Measurements from ENCODE around the gene GNB1L. TPM values are rescaled to one million over a fixed set of nuclear protein-coding genes. Genes with fewer than 3 reads are reported as not detected.

The GNB1L gene
- total and polyA plus RNA-seq, 10 of the 15 experiments (the other 5 are each of a cell fraction or from before 2014, with no cell fraction given): 0.21 to 19.4 (median 6.8) TPM

DNA sequence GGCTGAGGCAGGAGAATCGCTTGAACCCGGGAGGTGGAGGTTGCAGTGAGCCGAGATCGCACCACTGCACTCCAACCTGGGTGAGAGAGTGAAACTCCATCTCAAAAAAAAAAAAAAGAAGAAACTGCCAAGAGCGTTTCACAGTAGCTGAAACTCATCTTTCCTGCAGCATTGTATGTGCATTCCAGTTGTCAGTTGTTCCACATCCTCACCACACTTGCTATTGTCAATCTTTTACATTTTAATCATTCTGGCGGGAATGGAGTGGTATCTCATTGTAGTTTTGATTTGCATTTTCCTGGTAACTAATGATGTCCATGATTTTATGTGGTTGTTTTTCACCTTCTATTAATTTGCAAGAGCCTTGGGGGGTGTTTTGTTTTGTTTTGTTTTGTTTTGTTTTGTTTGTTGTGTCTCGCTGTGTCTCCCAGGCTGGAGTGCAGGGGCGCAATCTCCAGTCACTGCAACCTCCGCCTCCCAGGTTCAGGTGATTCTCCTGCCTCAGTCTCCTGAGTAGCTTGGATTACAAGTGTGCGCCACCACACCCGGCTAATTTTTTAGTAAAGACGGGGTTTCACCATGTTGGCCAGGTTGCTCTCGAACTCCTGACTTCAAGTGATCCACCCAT, 8.1 kb upstream of the GNB1L start:
- no peaks in the 10 kb centered on the region for H3K36me3 ChIP-seq (ENCODE audit: control insufficient read depth in 2 of 2, insufficient read depth in 2 of 2, low read length in 1 of 2)
- in situ Hi-C loops (cut with MboI) (no loop called here), intact Hi-C loops (cut with micrococcal nuclease; ENCODE audit: unreplicated experiment) (no loop called here)
- no peak overlapping the region for H2AFZ ChIP-seq (ENCODE audit: control insufficient read depth, low read depth, low read length)
- DNase-seq (ENCODE audit: low read depth, low spot score): no peak
- no peak overlapping the region for H3K27ac ChIP-seq (ENCODE audit: control insufficient read depth, insufficient read depth)
- ChIA-PET POLR2A (no interaction called here), CTCF (no interaction called here), RAD21 (ENCODE audit: unreplicated experiment) (no interaction called here), SMC1A (ENCODE audit: uncharacterized antibody, unreplicated experiment) (no interaction called here)
- TF ChIP-seq, protein P1, sequence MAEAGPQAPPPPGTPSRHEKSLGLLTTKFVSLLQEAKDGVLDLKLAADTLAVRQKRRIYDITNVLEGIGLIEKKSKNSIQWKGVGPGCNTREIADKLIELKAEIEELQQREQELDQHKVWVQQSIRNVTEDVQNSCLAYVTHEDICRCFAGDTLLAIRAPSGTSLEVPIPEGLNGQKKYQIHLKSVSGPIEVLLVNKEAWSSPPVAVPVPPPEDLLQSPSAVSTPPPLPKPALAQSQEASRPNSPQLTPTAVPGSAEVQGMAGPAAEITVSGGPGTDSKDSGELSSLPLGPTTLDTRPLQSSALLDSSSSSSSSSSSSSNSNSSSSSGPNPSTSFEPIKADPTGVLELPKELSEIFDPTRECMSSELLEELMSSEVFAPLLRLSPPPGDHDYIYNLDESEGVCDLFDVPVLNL (IDR thresholded peaks at IDR 0.05; ENCODE audit: low read depth, low read length): no peak
- TF ChIP-seq TBL1XR1 (IDR thresholded peaks at IDR 0.05; ENCODE audit: low read depth, low read length): no peak
- TF ChIP-seq, protein P2, sequence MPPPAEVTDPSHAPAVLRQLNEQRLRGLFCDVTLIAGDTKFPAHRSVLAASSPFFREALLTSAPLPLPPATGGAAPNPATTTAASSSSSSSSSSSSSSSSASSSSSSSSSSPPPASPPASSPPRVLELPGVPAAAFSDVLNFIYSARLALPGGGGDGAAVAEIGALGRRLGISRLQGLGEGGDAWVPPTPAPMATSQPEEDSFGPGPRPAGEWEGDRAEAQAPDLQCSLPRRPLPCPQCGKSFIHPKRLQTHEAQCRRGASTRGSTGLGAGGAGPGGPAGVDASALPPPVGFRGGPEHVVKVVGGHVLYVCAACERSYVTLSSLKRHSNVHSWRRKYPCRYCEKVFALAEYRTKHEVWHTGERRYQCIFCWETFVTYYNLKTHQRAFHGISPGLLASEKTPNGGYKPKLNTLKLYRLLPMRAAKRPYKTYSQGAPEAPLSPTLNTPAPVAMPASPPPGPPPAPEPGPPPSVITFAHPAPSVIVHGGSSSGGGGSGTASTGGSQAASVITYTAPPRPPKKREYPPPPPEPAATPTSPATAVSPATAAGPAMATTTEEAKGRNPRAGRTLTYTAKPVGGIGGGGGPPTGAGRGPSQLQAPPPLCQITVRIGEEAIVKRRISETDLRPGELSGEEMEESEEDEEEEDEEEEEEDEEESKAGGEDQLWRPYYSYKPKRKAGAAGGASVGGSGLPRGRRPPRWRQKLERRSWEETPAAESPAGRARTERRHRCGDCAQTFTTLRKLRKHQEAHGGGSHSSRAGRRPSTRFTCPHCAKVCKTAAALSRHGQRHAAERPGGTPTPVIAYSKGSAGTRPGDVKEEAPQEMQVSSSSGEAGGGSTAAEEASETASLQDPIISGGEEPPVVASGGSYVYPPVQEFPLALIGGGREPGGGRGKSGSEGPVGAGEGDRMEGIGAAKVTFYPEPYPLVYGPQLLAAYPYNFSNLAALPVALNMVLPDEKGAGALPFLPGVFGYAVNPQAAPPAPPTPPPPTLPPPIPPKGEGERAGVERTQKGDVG (CRISPR knock-in tag; IDR thresholded peaks at IDR 0.05): no peak
- no peak for TF ChIP-seq CBFB (IDR thresholded peaks at IDR 0.05; ENCODE audit: low read depth)
- no peak for TF ChIP-seq TARDBP (IDR thresholded peaks at IDR 0.05; ENCODE audit: borderline replicate concordance)
- TF ChIP-seq, protein P3, sequence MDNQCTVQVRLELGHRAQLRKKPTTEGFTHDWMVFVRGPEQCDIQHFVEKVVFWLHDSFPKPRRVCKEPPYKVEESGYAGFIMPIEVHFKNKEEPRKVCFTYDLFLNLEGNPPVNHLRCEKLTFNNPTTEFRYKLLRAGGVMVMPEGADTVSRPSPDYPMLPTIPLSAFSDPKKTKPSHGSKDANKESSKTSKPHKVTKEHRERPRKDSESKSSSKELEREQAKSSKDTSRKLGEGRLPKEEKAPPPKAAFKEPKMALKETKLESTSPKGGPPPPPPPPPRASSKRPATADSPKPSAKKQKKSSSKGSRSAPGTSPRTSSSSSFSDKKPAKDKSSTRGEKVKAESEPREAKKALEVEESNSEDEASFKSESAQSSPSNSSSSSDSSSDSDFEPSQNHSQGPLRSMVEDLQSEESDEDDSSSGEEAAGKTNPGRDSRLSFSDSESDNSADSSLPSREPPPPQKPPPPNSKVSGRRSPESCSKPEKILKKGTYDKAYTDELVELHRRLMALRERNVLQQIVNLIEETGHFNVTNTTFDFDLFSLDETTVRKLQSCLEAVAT (IDR thresholded peaks at IDR 0.05): no peak
- no peak for TF ChIP-seq POLR2A (IDR thresholded peaks at IDR 0.05; ENCODE audit: low read depth, low read length)
- TF ChIP-seq, protein P4, sequence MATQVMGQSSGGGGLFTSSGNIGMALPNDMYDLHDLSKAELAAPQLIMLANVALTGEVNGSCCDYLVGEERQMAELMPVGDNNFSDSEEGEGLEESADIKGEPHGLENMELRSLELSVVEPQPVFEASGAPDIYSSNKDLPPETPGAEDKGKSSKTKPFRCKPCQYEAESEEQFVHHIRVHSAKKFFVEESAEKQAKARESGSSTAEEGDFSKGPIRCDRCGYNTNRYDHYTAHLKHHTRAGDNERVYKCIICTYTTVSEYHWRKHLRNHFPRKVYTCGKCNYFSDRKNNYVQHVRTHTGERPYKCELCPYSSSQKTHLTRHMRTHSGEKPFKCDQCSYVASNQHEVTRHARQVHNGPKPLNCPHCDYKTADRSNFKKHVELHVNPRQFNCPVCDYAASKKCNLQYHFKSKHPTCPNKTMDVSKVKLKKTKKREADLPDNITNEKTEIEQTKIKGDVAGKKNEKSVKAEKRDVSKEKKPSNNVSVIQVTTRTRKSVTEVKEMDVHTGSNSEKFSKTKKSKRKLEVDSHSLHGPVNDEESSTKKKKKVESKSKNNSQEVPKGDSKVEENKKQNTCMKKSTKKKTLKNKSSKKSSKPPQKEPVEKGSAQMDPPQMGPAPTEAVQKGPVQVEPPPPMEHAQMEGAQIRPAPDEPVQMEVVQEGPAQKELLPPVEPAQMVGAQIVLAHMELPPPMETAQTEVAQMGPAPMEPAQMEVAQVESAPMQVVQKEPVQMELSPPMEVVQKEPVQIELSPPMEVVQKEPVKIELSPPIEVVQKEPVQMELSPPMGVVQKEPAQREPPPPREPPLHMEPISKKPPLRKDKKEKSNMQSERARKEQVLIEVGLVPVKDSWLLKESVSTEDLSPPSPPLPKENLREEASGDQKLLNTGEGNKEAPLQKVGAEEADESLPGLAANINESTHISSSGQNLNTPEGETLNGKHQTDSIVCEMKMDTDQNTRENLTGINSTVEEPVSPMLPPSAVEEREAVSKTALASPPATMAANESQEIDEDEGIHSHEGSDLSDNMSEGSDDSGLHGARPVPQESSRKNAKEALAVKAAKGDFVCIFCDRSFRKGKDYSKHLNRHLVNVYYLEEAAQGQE (IDR thresholded peaks at IDR 0.05; ENCODE audit: low read depth, low read length): no peak
- TF ChIP-seq CHD2 (IDR thresholded peaks at IDR 0.05; ENCODE audit: borderline replicate concordance, low read depth, low read length): no peak
- no peak for TF ChIP-seq BACH1 (IDR thresholded peaks at IDR 0.05; ENCODE audit: borderline replicate concordance)
- TF ChIP-seq SMC3 (IDR thresholded peaks at IDR 0.05; ENCODE audit: borderline replicate concordance, low read length): no peak
- TF ChIP-seq HDAC6 (IDR thresholded peaks at IDR 0.05; ENCODE audit: unreplicated experiment): no peak
- TF ChIP-seq ZNF622 (IDR thresholded peaks at IDR 0.05): no peak
- no peak for TF ChIP-seq CBX3 (IDR thresholded peaks at IDR 0.05; ENCODE audit: borderline replicate concordance, low read depth)
- TF ChIP-seq IRF4 (IDR thresholded peaks at IDR 0.05; ENCODE audit: low read depth, low read length): no peak
- TF ChIP-seq RUNX3 (IDR thresholded peaks at IDR 0.05; ENCODE audit: low read length): no peak
- no peaks in the 10 kb centered on the region; the same call in 1 of the 2 replicates for H3K79me2 ChIP-seq (ENCODE audit: control insufficient read depth, insufficient read depth, low read length)
- FAIRE-seq: no peak
- ATAC-seq: no peak
- no peaks in the 10 kb centered on the region for H3K27me3 ChIP-seq (replicated peaks in 1 of 2; ENCODE audit: control insufficient read depth in 2 of 2, insufficient read depth in 2 of 2, low read length in 1 of 2)
- no TSS peak for BruUV-seq (replicated peaks)
- no peak overlapping the region for H3K4me3 ChIP-seq
- 89% methylated on average over 13 of the region's 13 CpGs for WGBS (ENCODE audit: insufficient coverage, insufficient replicate concordance, low lambda C conversion rate, missing lambda C conversion rate)
- no peaks in the 10 kb centered on the region for H3K9me3 ChIP-seq (replicated peaks; ENCODE audit: control insufficient read depth, insufficient read depth, low read length)
- H3K4me2 ChIP-seq (ENCODE audit: control insufficient read depth, insufficient read depth): no peak overlapping the region
- H4K20me1 ChIP-seq (ENCODE audit: control insufficient read depth, insufficient read depth): no peaks in the 10 kb centered on the region
- no peak overlapping the region for H3K9ac ChIP-seq (ENCODE audit: control insufficient read depth, insufficient read depth, low read length)
- H3K4me1 ChIP-seq (ENCODE audit: control insufficient read depth, insufficient read depth, low read length): no peaks in the 10 kb centered on the region

Data from GM12878 (cell line).